Neural progenitor cell (in vitro differentiated cells): ENCODE data around the gene TSGA10.

Experiments used
- CTCF ChIP-seq: fragments of 200-600 bp; sonication (generic); IDR thresholded peaks from 2 replicates; pipeline ENCODE4 v1.5.1; 2017; ENCODE audit warnings: antibody characterized with exemption, mild to moderate bottlenecking
- EZH2 ChIP-seq: fragments of 200-600 bp; sonication (generic); IDR thresholded peaks from 2 replicates; pipeline ENCODE4 v1.6.1; 2017; ENCODE audit warnings: antibody characterized with exemption, mild to moderate bottlenecking, moderate library complexity
- EZH2phosphoT487 ChIP-seq: fragments of 200-600 bp; sonication (generic); IDR thresholded peaks from 2 replicates; pipeline ENCODE4 v1.6.1; 2017; ENCODE audit warnings: antibody characterized with exemption

- TF ChIP-seq CTCF (no peak), EZH2 (no peak), EZH2phosphoT487 (no peak)
Observed at GRCh38 chr2:99156891-99157290, 2.1 kb upstream of the TSGA10 start.
